Astrocyte of the cerebellum (primary cell): Measurements from ENCODE around the gene BICD2.

Source experiments
- DNase-seq: peaks from one replicate; pipeline ENCODE4 v3.0.0-alpha.2; 2011; ENCODE audit warnings: low read depth
- H3K4me3 ChIP-seq: 2 replicates; pipeline ENCODE4 v1.5.1; 2011; ENCODE audit warnings: mild to moderate bottlenecking, low read depth, low read length, moderate library complexity
- CTCF ChIP-seq: IDR thresholded peaks from 2 replicates; pipeline ENCODE4 v1.5.1; 2012; ENCODE audit warnings: low read length, low read depth, moderate library complexity, mild to moderate bottlenecking; ENCODE audit errors: missing control alignments
- in situ Hi-C: cut with HindIII; loops from 2 replicates; pipeline ENCODE4 v1.10.0; 2017; ENCODE audit warnings: low sequenced_read_pairs

Gene BICD2

GRCh38 chr9:92728831-92729734, 35.5 kb downstream of the BICD2 start:
- no peak for DNase-seq
- no peak for TF ChIP-seq CTCF
- in situ Hi-C loops = no loop called here
- H3K4me3 ChIP-seq = no peak overlapping the region

GRCh38 chr9:92727716-92728700, 36.6 kb downstream of the BICD2 start:
- in situ Hi-C loops = no loop called here
- no peak overlapping the region for H3K4me3 ChIP-seq
- DNase-seq = no peak
- no peak for TF ChIP-seq CTCF

- in situ Hi-C loops = no loop called here
- no peak overlapping the region for H3K4me3 ChIP-seq
- no peak for DNase-seq
- no peak for TF ChIP-seq CTCF
Observed at GRCh38 chr9:92726971-92727715, 37.5 kb downstream of the BICD2 start.

GRCh38 chr9:92726348-92726747, 38.3 kb downstream of the BICD2 start:
- no peak for TF ChIP-seq CTCF
- in situ Hi-C loops = no loop called here
- no peak for DNase-seq
- no peak overlapping the region for H3K4me3 ChIP-seq

- TF ChIP-seq CTCF = no peak
- no peak overlapping the region for H3K4me3 ChIP-seq
- in situ Hi-C loops = no loop called here
- no peak for DNase-seq
Observed at GRCh38 chr9:92725766-92726165, 38.9 kb downstream of the BICD2 start.

- in situ Hi-C loops = no loop called here
- no peak for TF ChIP-seq CTCF
- H3K4me3 ChIP-seq = no peak overlapping the region
- DNase-seq = no peak
Observed at GRCh38 chr9:92725266-92725545, 39.4 kb downstream of the BICD2 start.
